Measurements from ENCODE around the gene PLCH1.

Gene PLCH1

GRCh38 chr3:155535098-155535497, 209.8 kb downstream of the PLCH1 start:
- H3K27ac ChIP-seq (ENCODE audit: low read depth, low read length, severe bottlenecking), result no peak overlapping the region
- H3K4me3 ChIP-seq (ENCODE audit: extremely low read depth, insufficient read depth, low read length, poor library complexity, severe bottlenecking), result no peak overlapping the region
- 87 to 94% methylated on average over 2 to 3 of the region's 3 CpGs for WGBS, 2 experiments (ENCODE audit: insufficient coverage in 2 of 2)
- H3K36me3 ChIP-seq (ENCODE audit: control insufficient read depth, insufficient read depth, low read length), result no peaks in the 10 kb centered on the region
- no peaks in the 10 kb centered on the region for H3K9me3 ChIP-seq (ENCODE audit: control insufficient read depth, low read length)
- no peaks in the 10 kb centered on the region for H3K4me1 ChIP-seq (ENCODE audit: control insufficient read depth, insufficient read depth, low read length, poor library complexity, severe bottlenecking)

GRCh38 chr3:155528579-155528978, 216.3 kb downstream of the PLCH1 start:
- Histone ChIP-seq H3K4me3 (ENCODE audit: extremely low read depth, insufficient read depth, low read length, poor library complexity, severe bottlenecking) (no peak overlapping the region), H3K9me3 (ENCODE audit: control insufficient read depth, low read length) (no peaks in the 10 kb centered on the region), H3K27ac (ENCODE audit: low read depth, low read length, severe bottlenecking) (no peak overlapping the region), H3K36me3 (ENCODE audit: control insufficient read depth, insufficient read depth, low read length) (no peaks in the 10 kb centered on the region), H3K4me1 (ENCODE audit: control insufficient read depth, insufficient read depth, low read length, poor library complexity, severe bottlenecking) (no peaks in the 10 kb centered on the region)

GRCh38 chr3:155525324-155525833, 219.5 kb downstream of the PLCH1 start:
- Histone ChIP-seq H3K36me3 (ENCODE audit: control insufficient read depth, insufficient read depth, low read length) (no peaks in the 10 kb centered on the region), H3K4me3 (ENCODE audit: extremely low read depth, insufficient read depth, low read length, poor library complexity, severe bottlenecking) (no peak overlapping the region), H3K4me1 (ENCODE audit: control insufficient read depth, insufficient read depth, low read length, poor library complexity, severe bottlenecking) (no peaks in the 10 kb centered on the region), H3K27ac (ENCODE audit: low read depth, low read length, severe bottlenecking) (no peak overlapping the region), H3K9me3 (ENCODE audit: control insufficient read depth, low read length) (no peaks in the 10 kb centered on the region)
- WGBS, 2 experiments (ENCODE audit: insufficient coverage in 2 of 2), result 93 to 100% methylated on average over 3 of the region's 5 CpGs

- no peak overlapping the region for H3K4me3 ChIP-seq (ENCODE audit: extremely low read depth, insufficient read depth, low read length, poor library complexity, severe bottlenecking)
- no peaks in the 10 kb centered on the region for H3K4me1 ChIP-seq (ENCODE audit: control insufficient read depth, insufficient read depth, low read length, poor library complexity, severe bottlenecking)
- 92 to 100% methylated on average over 1 to 2 of the region's 2 CpGs for WGBS, 2 experiments (ENCODE audit: insufficient coverage in 2 of 2)
- no peak overlapping the region for H3K27ac ChIP-seq (ENCODE audit: low read depth, low read length, severe bottlenecking)
- H3K9me3 ChIP-seq (ENCODE audit: control insufficient read depth, low read length), result no peaks in the 10 kb centered on the region
- H3K36me3 ChIP-seq (ENCODE audit: control insufficient read depth, insufficient read depth, low read length), result no peaks in the 10 kb centered on the region
Measured at GRCh38 chr3:155520463-155520862, 224.4 kb downstream of the PLCH1 start.

- Histone ChIP-seq H3K4me1 (ENCODE audit: control insufficient read depth, insufficient read depth, low read length, poor library complexity, severe bottlenecking) (no peaks in the 10 kb centered on the region), H3K27ac (ENCODE audit: low read depth, low read length, severe bottlenecking) (no peak overlapping the region), H3K9me3 (ENCODE audit: control insufficient read depth, low read length) (no peaks in the 10 kb centered on the region), H3K4me3 (ENCODE audit: extremely low read depth, insufficient read depth, low read length, poor library complexity, severe bottlenecking) (no peak overlapping the region), H3K36me3 (ENCODE audit: control insufficient read depth, insufficient read depth, low read length) (no peaks in the 10 kb centered on the region)
- WGBS, 2 experiments (ENCODE audit: insufficient coverage in 2 of 2), result 92% methylated on average over 2 of the region's 3 CpGs; no CpG with 5 or more reads in 1 of the 2 experiments
Measured at GRCh38 chr3:155519078-155519477, 225.8 kb downstream of the PLCH1 start.

GRCh38 chr3:155517903-155518302, 227.0 kb downstream of the PLCH1 start:
- WGBS, 2 experiments (ENCODE audit: insufficient coverage in 2 of 2), result no CpG with 5 or more reads among the region's 1 CpG

GRCh38 chr3:155516439-155516838, 228.4 kb downstream of the PLCH1 start:
- no peaks in the 10 kb centered on the region for H3K4me1 ChIP-seq (ENCODE audit: control insufficient read depth, insufficient read depth, low read length, poor library complexity, severe bottlenecking)
- 80 to 100% methylated on average over 2 of the region's 2 CpGs for WGBS, 2 experiments (ENCODE audit: insufficient coverage in 2 of 2)
- H3K9me3 ChIP-seq (ENCODE audit: control insufficient read depth, low read length), result no peaks in the 10 kb centered on the region
- no peak overlapping the region for H3K27ac ChIP-seq (ENCODE audit: low read depth, low read length, severe bottlenecking)
- H3K4me3 ChIP-seq (ENCODE audit: extremely low read depth, insufficient read depth, low read length, poor library complexity, severe bottlenecking), result no peak overlapping the region
- no peaks in the 10 kb centered on the region for H3K36me3 ChIP-seq (ENCODE audit: control insufficient read depth, insufficient read depth, low read length)

More at GRCh38 chr3:155517903-155518302, 227.0 kb downstream of the PLCH1 start:
- Histone ChIP-seq H3K4me3 (ENCODE audit: extremely low read depth, insufficient read depth, low read length, poor library complexity, severe bottlenecking) (no peak overlapping the region), H3K27ac (ENCODE audit: low read depth, low read length, severe bottlenecking) (no peak overlapping the region), H3K4me1 (ENCODE audit: control insufficient read depth, insufficient read depth, low read length, poor library complexity, severe bottlenecking) (no peaks in the 10 kb centered on the region), H3K9me3 (ENCODE audit: control insufficient read depth, low read length) (no peaks in the 10 kb centered on the region), H3K36me3 (ENCODE audit: control insufficient read depth, insufficient read depth, low read length) (no peaks in the 10 kb centered on the region)

GRCh38 chr3:155512867-155513261, 232.0 kb downstream of the PLCH1 start:
- 94 to 100% methylated on average over 3 to 4 of the region's 5 CpGs for WGBS, 2 experiments (ENCODE audit: insufficient coverage in 2 of 2)
- Histone ChIP-seq H3K4me1 (ENCODE audit: control insufficient read depth, insufficient read depth, low read length, poor library complexity, severe bottlenecking) (no peaks in the 10 kb centered on the region), H3K36me3 (ENCODE audit: control insufficient read depth, insufficient read depth, low read length) (no peaks in the 10 kb centered on the region), H3K9me3 (ENCODE audit: control insufficient read depth, low read length) (no peaks in the 10 kb centered on the region), H3K27ac (ENCODE audit: low read depth, low read length, severe bottlenecking) (no peak overlapping the region), H3K4me3 (ENCODE audit: extremely low read depth, insufficient read depth, low read length, poor library complexity, severe bottlenecking) (no peak overlapping the region)

- Histone ChIP-seq H3K4me3 (ENCODE audit: extremely low read depth, insufficient read depth, low read length, poor library complexity, severe bottlenecking) (no peak overlapping the region), H3K9me3 (ENCODE audit: control insufficient read depth, low read length) (no peaks in the 10 kb centered on the region), H3K27ac (ENCODE audit: low read depth, low read length, severe bottlenecking) (no peak overlapping the region), H3K4me1 (ENCODE audit: control insufficient read depth, insufficient read depth, low read length, poor library complexity, severe bottlenecking) (no peaks in the 10 kb centered on the region), H3K36me3 (ENCODE audit: control insufficient read depth, insufficient read depth, low read length) (no peaks in the 10 kb centered on the region)
- WGBS, 2 experiments (ENCODE audit: insufficient coverage in 2 of 2), result 88 to 95% methylated on average over 6 to 7 of the region's 8 CpGs
Measured at GRCh38 chr3:155512175-155512866, 232.6 kb downstream of the PLCH1 start.

- no peak overlapping the region for H3K4me3 ChIP-seq (ENCODE audit: extremely low read depth, insufficient read depth, low read length, poor library complexity, severe bottlenecking)
- H3K9me3 ChIP-seq (ENCODE audit: control insufficient read depth, low read length), result no peaks in the 10 kb centered on the region
- no peak overlapping the region for H3K27ac ChIP-seq (ENCODE audit: low read depth, low read length, severe bottlenecking)
- H3K4me1 ChIP-seq (ENCODE audit: control insufficient read depth, insufficient read depth, low read length, poor library complexity, severe bottlenecking), result no peaks in the 10 kb centered on the region
- 100% methylated on average over 1 of the region's 1 CpG for WGBS, 2 experiments (ENCODE audit: insufficient coverage in 2 of 2)
- H3K36me3 ChIP-seq (ENCODE audit: control insufficient read depth, insufficient read depth, low read length), result no peaks in the 10 kb centered on the region
Measured at GRCh38 chr3:155504682-155505081, 240.2 kb downstream of the PLCH1 start.

GRCh38 chr3:155502630-155503029, 242.2 kb downstream of the PLCH1 start:
- 86% methylated on average over 3 of the region's 5 CpGs; no CpG with 5 or more reads in 1 of the 2 experiments for WGBS, 2 experiments (ENCODE audit: insufficient coverage in 2 of 2)
- H3K36me3 ChIP-seq (ENCODE audit: control insufficient read depth, insufficient read depth, low read length), result no peaks in the 10 kb centered on the region
- no peaks in the 10 kb centered on the region for H3K4me1 ChIP-seq (ENCODE audit: control insufficient read depth, insufficient read depth, low read length, poor library complexity, severe bottlenecking)
- H3K27ac ChIP-seq (ENCODE audit: low read depth, low read length, severe bottlenecking), result no peak overlapping the region
- H3K9me3 ChIP-seq (ENCODE audit: control insufficient read depth, low read length), result no peaks in the 10 kb centered on the region
- no peak overlapping the region for H3K4me3 ChIP-seq (ENCODE audit: extremely low read depth, insufficient read depth, low read length, poor library complexity, severe bottlenecking)
